ENCODE results near the gene RANBP3.

Gene RANBP3

DNA sequence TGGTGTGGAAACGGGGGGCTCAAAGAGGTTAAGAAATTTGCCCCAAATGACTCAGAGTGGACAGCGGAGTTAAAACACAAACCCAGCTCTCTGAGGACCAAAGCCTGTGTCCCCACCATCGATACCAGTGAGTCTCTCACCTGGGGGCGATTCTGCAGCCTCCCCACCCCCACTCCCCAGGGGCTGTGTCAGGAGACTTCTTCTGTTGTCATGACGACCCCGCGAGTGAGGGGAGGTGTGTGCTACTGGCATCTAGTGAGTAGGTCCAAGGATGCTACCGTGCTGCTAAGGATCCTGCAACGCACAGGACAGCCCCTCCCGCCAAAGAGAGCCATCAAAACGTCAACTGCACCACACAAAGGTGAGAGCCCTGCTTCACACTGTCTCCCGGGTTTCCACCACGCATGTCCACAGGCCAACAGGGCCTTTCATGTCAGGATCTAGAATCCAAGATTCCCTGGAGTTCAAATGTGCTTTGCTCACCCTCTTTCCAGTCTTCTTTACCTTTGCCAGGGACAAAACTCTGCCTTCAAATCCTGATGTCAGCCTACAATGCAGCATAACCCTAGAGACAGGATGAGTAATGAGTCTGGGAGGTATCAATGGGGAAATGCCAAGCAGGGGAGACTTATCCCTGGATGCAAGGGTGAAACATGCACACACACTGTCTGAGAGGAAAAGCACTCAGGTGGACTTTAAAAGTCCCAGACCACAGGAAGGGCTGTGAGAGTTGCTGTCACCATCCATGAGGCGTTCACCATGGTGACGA is 3.9 kb downstream of the RANBP3 start:
- Mint-ChIP-seq H3K4me1 (peaks cover 55% of the 10 kb centered on the region), H3K27me3 (ENCODE audit: low read depth, poor library complexity) (no peaks in the 10 kb centered on the region), H3K36me3 (ENCODE audit: low read depth) (peaks cover 18% of the 10 kb centered on the region), H3K9me3 (no peaks in the 10 kb centered on the region), H3K4me3 (no peak overlapping the region), H3K27ac (peak overlapping the region; percentile 72)
- TF ChIP-seq CTCF (IDR thresholded peaks at IDR 0.05): no peak
- DNase-seq: no peak

- Mint-ChIP-seq H3K9me3 (no peaks in the 10 kb centered on the region), H3K4me1 (peaks cover 61% of the 10 kb centered on the region), H3K27me3 (ENCODE audit: low read depth, poor library complexity) (no peaks in the 10 kb centered on the region), H3K4me3 (no peak overlapping the region), H3K27ac (no peak overlapping the region), H3K36me3 (ENCODE audit: low read depth) (peaks cover 18% of the 10 kb centered on the region)
- TF ChIP-seq CTCF (IDR thresholded peaks at IDR 0.05): no peak
- no peak for DNase-seq
Measured at GRCh38 chr19:5973376-5973775, 4.6 kb downstream of the RANBP3 start.

GRCh38 chr19:5972355-5972731 is 5.6 kb downstream of the RANBP3 start:
- H3K27ac Mint-ChIP-seq: peak overlapping the region; percentile 77

DNA sequence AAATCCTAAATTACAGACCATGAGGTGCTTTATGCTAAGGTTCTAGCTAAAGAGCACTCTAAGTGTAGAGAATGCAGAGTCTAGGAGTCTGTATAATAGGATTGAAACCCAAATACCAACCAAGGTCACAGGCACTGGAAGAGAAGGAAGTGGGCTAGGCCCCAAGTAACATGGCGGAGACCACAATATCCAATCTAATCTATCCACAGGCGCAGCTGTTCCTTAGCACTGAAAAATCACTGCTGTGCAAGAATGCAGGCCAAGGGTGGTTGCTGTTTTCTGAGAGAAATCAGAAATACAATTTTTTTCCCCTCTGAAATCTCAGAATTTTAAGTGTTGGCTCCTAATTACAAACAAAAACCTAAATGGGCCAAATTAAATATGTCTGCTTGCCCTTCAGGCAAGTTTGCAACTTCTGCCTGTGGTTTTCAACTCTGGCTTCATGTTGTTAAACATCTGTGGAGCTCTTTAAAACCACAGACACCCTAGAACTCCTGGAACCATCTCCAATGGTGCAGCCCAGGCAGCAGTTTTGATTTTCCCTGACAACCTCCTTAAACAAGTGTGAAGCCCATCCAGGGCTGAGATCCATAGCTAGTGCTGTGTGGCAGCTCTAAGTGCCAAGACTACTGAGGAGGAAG is 6.1 kb downstream of the RANBP3 start:
- Mint-ChIP-seq H3K4me3 (no peak overlapping the region), H3K4me1 (peaks cover 68% of the 10 kb centered on the region), H3K27ac (peak overlapping the region; percentile 77), H3K9me3 (no peaks in the 10 kb centered on the region), H3K27me3 (ENCODE audit: low read depth, poor library complexity) (no peaks in the 10 kb centered on the region), H3K36me3 (ENCODE audit: low read depth) (peaks cover 18% of the 10 kb centered on the region)
- no peak for DNase-seq
- TF ChIP-seq CTCF (IDR thresholded peaks at IDR 0.05): no peak

More at GRCh38 chr19:5972355-5972731, 5.6 kb downstream of the RANBP3 start:
- H3K4me3 Mint-ChIP-seq: no peak overlapping the region
- DNase-seq: no peak
- peaks cover 68% of the 10 kb centered on the region for H3K4me1 Mint-ChIP-seq
- TF ChIP-seq CTCF (IDR thresholded peaks at IDR 0.05): no peak
- peaks cover 18% of the 10 kb centered on the region for H3K36me3 Mint-ChIP-seq (ENCODE audit: low read depth)
- H3K27me3 Mint-ChIP-seq (ENCODE audit: low read depth, poor library complexity): no peaks in the 10 kb centered on the region
- no peaks in the 10 kb centered on the region for H3K9me3 Mint-ChIP-seq

DNA sequence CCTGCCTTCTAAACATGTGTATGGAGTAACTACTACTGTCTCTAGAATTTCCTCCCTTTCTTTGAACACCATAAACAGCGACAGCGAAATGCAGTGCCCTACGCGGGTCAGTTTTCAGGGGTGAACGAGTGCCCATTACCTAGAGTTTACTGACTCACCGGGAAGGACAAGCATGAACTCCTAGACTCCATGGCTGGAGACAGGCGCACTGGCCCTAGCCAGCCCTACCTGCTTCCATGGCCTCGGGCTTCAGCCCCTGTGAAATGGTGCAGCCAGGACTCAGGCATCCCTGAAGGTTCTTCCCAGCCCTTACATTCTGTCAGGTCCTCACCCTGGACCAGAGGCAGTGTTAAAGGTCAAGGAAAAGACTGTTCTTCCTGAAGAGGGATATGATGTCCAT is 8.5 kb downstream of the RANBP3 start:
- peaks cover 63% of the 10 kb centered on the region for H3K4me1 Mint-ChIP-seq
- H3K4me3 Mint-ChIP-seq: no peak overlapping the region
- H3K27me3 Mint-ChIP-seq (ENCODE audit: low read depth, poor library complexity): no peaks in the 10 kb centered on the region
- peaks cover 8% of the 10 kb centered on the region for H3K36me3 Mint-ChIP-seq (ENCODE audit: low read depth)
- H3K9me3 Mint-ChIP-seq: no peaks in the 10 kb centered on the region
- no peak for DNase-seq
- no peak for TF ChIP-seq CTCF (IDR thresholded peaks at IDR 0.05)
- peak overlapping the region; percentile 94 for H3K27ac Mint-ChIP-seq

All from nephron progenitor cell (in vitro differentiated cells).